AG09309 (cell line): ENCODE data around the gene UGT3A1.

ENCODE experiments used
- DNase-seq: peaks from one replicate; pipeline ENCODE4 v3.0.0-alpha.2; 2010; ENCODE audit warnings: low read depth
- H3K4me3 ChIP-seq: 2 replicates; pipeline ENCODE4 v1.5.1; 2011; ENCODE audit warnings: mild to moderate bottlenecking, low read depth, low read length, moderate library complexity; ENCODE audit not compliant: control insufficient read depth
- CTCF ChIP-seq: IDR thresholded peaks from 2 replicates; pipeline ENCODE4 v1.5.1; 2011; ENCODE audit warnings: mild to moderate bottlenecking, low read depth, low read length, inconsistent platforms; ENCODE audit not compliant: insufficient read depth, control insufficient read depth; ENCODE audit errors: missing control alignments

UGT3A1 gene

GRCh38 chr5:35938568-35939227 lies 52.5 kb downstream of the UGT3A1 start, which contains the start of gene CAPSL:
Gene CAPSL, minus strand, starts transcription at chr5:35938622. Its CDS starts 17,502 bp downstream, at chr5:35921120.
- no peak within 1 kb of the TSS for H3K4me3 ChIP-seq
- TF ChIP-seq CTCF: no peak
- peak; percentile 33 for DNase-seq

GRCh38 chr5:35926389-35927051 lies 64.7 kb downstream of the UGT3A1 start:
- peak; percentile 75 for TF ChIP-seq CTCF
- no peak for DNase-seq
- peak overlapping the region; percentile 28 for H3K4me3 ChIP-seq

- peak overlapping the region; percentile 9; the same call in 1 of the 2 replicates for H3K4me3 ChIP-seq
- DNase-seq: peak; percentile 45
- peak; percentile 92 for TF ChIP-seq CTCF
Observed at GRCh38 chr5:35924950-35925722, 66.1 kb downstream of the UGT3A1 start.

- H3K4me3 ChIP-seq: peak overlapping the region; percentile 9; the same call in 1 of the 2 replicates
- no peak for TF ChIP-seq CTCF
- peak; percentile 91 for DNase-seq
Observed at GRCh38 chr5:35924122-35924949, 66.9 kb downstream of the UGT3A1 start.

GRCh38 chr5:35922468-35922867 lies 68.7 kb downstream of the UGT3A1 start:
- DNase-seq: no peak
- no peak overlapping the region for H3K4me3 ChIP-seq
- TF ChIP-seq CTCF: no peak

GRCh38 chr5:35921930-35922329 lies 69.3 kb downstream of the UGT3A1 start:
- DNase-seq: no peak
- H3K4me3 ChIP-seq: no peak overlapping the region
- TF ChIP-seq CTCF: no peak
